ENCODE measurements around the gene PDE6C.

PDE6C gene

DNA sequence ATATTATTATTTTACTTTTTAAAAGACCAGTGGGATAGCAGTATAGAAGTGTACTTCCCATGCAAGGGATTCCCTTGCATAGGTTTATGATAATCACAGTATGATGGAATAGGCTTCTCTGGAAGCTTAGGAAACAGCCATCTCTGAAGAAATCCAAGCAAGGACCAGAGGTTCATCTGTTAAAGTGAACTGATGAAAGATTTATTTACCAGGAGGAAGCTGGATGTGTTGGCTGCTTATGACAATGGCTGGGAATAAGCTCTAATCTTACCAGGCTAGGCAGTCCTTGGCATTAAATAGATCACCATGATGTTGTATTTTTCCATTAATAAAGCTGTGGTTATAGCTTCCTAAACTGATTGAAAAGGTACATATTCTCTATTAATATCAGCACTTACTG is 58.0 kb downstream of the PDE6C start:
- H3K4me3 ChIP-seq (ENCODE audit: low read depth, low read length): no peak overlapping the region
- TF ChIP-seq, protein P1, sequence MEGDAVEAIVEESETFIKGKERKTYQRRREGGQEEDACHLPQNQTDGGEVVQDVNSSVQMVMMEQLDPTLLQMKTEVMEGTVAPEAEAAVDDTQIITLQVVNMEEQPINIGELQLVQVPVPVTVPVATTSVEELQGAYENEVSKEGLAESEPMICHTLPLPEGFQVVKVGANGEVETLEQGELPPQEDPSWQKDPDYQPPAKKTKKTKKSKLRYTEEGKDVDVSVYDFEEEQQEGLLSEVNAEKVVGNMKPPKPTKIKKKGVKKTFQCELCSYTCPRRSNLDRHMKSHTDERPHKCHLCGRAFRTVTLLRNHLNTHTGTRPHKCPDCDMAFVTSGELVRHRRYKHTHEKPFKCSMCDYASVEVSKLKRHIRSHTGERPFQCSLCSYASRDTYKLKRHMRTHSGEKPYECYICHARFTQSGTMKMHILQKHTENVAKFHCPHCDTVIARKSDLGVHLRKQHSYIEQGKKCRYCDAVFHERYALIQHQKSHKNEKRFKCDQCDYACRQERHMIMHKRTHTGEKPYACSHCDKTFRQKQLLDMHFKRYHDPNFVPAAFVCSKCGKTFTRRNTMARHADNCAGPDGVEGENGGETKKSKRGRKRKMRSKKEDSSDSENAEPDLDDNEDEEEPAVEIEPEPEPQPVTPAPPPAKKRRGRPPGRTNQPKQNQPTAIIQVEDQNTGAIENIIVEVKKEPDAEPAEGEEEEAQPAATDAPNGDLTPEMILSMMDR (IDR thresholded peaks at IDR 0.05; ENCODE audit: low read depth, low read length): no peak

DNA sequence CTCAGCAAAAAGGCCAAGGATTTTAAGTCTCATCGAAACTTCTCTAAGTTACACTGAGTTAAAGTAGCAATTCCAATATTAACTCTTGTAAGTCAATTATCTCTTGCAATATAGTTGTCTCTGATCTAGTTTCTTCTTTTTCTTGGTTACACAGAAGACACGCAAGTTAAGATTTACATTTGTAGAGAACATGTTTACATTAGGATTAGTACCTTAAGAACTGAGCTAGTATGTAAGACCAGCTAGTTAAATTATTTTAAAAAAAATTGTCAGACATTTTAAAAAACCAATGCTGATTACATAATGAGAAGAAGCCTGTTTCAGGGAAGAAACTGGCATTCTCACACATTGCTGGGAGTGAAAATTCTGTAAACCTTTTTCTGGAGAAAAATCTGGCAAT is 58.7 kb downstream of the PDE6C start:
- TF ChIP-seq, protein P1 (IDR thresholded peaks at IDR 0.05; ENCODE audit: low read depth, low read length): no peak
- H3K4me3 ChIP-seq (ENCODE audit: low read depth, low read length): no peak overlapping the region

DNA sequence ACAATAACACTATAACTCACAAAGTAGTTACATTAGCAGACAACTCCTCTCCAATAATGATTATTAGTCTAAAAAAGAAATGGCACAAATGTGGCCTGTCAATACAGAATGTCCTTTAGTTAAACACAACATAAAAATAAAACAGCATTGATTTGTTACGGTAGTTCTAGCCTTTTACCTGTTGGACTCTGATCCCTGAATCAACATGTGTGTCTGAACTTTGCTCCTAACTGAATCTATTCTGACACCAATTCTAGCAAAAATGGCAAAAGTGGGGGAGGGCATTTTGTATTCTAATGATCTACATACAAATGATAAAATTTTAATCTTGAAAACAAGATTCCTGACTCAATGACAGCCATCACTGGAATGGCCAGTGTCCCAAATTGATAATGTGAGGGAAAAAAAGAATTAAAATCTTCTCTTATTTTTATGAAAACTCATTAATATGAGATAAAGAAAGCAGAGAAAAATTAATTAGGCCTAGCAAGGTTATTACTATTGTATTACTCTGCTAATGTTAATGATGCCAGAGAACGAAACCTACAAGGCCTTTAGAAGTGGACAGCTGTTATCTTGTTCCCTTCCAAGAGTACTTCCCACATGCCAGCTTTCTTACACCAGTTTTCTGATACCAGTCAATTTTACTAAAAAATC is 59.8 kb downstream of the PDE6C start:
- H3K4me3 ChIP-seq (ENCODE audit: low read depth, low read length): no peak overlapping the region
- TF ChIP-seq, protein P1 (IDR thresholded peaks at IDR 0.05; ENCODE audit: low read depth, low read length): no peak

DNA sequence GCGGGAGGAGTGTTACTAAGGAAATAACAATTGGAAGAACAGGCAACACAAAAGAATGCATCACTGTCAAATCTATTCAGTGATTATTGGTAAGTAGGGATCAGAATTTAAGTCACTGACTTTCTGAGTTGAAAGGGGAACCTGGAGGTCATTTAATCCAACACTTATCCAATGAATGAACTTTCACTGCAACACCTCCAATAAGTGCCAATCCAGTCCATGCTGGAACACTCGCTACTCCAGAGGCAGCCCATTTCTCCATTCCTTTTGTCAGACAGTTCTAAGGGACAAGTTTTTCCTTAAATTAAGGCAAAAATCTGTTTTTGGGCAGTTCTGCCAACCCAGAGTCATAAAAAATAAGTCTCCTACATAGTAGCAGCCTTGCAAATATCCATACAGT is 60.6 kb downstream of the PDE6C start:
- no peak overlapping the region for H3K4me3 ChIP-seq (ENCODE audit: low read depth, low read length)
- TF ChIP-seq, protein P1 (IDR thresholded peaks at IDR 0.05; ENCODE audit: low read depth, low read length): no peak

DNA sequence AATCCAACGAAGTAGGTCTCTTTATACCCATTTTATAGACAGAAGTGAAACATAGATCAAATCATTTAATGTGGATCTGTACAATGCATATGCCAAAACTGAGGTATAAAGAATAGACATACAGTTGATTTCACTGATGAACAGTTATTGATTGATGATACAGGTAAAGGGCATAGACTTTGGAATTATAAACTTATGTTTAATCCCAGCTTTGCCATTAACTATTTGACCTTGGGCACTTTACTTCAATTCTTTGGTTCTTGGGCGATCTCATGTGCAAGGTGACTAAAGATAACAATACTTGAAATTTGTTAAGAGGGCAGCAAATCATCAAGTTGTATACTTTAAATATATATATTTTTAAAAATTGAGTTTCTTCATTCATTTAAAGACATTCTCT is 61.5 kb downstream of the PDE6C start:
- TF ChIP-seq, protein P1 (IDR thresholded peaks at IDR 0.05; ENCODE audit: low read depth, low read length): no peak
- no peak overlapping the region for H3K4me3 ChIP-seq (ENCODE audit: low read depth, low read length)

DNA sequence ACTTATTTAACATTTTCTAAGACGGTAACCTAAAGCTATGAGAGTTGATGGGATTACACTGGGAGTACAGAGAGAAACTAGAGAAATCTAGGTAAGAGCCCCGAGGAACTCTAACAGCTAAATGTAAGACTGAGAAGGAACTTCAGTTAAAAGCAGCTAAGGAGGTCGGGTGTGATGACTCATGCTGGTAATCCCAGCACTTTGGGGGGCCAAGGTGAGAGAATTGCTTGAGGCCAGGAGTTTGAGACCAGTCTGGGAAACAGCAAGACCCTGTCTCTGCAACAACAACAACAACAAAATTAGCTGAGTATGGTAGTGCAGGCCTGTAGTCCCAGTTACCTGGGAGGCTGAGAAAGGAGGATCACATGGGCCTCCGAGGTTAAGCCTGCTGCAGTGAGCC is 66.0 kb downstream of the PDE6C start:
- no peak overlapping the region for H3K4me3 ChIP-seq (ENCODE audit: low read depth, low read length)
- TF ChIP-seq, protein P1 (IDR thresholded peaks at IDR 0.05; ENCODE audit: low read depth, low read length): no peak

DNA sequence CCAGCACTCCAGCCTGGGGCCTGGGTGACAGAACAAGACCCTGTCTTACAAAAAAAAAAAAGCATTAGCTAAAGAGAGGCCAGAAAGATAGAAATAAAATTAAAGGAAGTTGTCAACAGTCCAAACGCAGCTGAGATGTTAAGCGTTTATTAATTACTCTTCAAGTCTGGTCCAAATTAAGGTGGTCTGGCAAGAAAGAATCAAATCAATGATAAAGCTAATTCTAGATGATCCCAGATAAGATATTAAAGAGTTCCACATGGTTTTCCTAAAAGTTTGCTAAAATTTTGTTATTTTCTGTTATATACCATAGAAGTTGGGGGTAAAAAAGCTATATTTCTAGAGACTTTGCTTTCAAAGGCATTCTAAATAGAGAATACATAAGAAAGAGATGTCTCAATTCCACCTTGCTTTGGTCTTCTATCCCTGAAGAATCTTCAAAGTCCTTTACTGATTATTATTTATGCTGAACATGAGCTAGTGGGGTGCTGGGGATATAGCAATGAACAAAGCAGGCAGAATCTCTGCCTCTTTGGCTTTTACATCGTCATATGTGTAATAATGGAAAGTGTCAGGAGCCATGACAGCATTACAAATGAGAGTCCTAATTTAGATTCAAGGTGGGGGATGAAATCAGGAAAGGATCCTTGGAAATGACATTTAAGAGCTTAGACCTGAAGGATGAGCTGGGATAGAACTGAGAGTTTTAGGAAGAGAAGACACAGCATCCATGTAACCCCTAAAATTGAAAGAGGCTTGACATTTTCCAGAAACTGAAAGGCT is 66.7 kb downstream of the PDE6C start:
- no peak overlapping the region for H3K4me3 ChIP-seq (ENCODE audit: low read depth, low read length)
- TF ChIP-seq, protein P1 (IDR thresholded peaks at IDR 0.05; ENCODE audit: low read depth, low read length): no peak
